ENCODE data around the gene PLOD1. TPM values are rescaled to one million over a fixed set of nuclear protein-coding genes. Genes with fewer than 3 reads are reported as not detected.

Gene PLOD1
- total RNA-seq, 2 donors from 2014 or later: 73.6 to 80.2 TPM

DNA sequence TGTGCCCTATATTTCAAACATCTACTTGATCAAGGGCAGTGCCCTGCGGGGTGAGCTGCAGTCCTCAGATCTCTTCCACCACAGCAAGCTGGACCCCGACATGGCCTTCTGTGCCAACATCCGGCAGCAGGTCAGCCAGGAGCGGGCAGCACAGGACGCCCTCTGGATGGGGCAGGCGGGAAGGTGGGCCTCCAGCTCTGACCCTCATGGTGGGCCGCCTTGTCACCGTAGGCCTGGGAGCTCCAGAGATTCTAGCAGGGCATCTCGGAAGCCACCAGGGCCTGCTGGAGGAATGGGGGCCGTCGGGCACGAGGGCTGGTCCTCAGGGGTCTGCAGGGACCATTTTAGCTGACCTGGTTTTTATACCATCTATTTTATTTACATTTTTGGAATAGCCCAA, 30.1 kb downstream of the PLOD1 start:
- no peak for DNase-seq (ENCODE audit: low spot score)
- no peaks in the 10 kb centered on the region for H3K9me3 ChIP-seq
- H3K27me3 ChIP-seq (replicated peaks; ENCODE audit: insufficient read depth): no peaks in the 10 kb centered on the region
- intact Hi-C loops (cut with DNase I): loop anchor here (5.0 kb wide), 1 partner anchor 122 kb away; no protein-coding TSS in a partner anchor
- no peak overlapping the region for H3K4me3 ChIP-seq
- no peak overlapping the region for H3K27ac ChIP-seq
- TF ChIP-seq POLR2AphosphoS5 (IDR thresholded peaks at IDR 0.05) (no peak), POLR2A (IDR thresholded peaks at IDR 0.05) (no peak)
- TF ChIP-seq, protein P1, sequence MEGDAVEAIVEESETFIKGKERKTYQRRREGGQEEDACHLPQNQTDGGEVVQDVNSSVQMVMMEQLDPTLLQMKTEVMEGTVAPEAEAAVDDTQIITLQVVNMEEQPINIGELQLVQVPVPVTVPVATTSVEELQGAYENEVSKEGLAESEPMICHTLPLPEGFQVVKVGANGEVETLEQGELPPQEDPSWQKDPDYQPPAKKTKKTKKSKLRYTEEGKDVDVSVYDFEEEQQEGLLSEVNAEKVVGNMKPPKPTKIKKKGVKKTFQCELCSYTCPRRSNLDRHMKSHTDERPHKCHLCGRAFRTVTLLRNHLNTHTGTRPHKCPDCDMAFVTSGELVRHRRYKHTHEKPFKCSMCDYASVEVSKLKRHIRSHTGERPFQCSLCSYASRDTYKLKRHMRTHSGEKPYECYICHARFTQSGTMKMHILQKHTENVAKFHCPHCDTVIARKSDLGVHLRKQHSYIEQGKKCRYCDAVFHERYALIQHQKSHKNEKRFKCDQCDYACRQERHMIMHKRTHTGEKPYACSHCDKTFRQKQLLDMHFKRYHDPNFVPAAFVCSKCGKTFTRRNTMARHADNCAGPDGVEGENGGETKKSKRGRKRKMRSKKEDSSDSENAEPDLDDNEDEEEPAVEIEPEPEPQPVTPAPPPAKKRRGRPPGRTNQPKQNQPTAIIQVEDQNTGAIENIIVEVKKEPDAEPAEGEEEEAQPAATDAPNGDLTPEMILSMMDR (IDR thresholded peaks at IDR 0.05): no peak
- H3K36me3 ChIP-seq: peaks cover 0 to 2% of the 10 kb centered on the region in 2 donors
- H3K4me1 ChIP-seq (replicated peaks): no peaks in the 10 kb centered on the region
- 91% methylated on average over 12 of the region's 12 CpGs for WGBS

DNA sequence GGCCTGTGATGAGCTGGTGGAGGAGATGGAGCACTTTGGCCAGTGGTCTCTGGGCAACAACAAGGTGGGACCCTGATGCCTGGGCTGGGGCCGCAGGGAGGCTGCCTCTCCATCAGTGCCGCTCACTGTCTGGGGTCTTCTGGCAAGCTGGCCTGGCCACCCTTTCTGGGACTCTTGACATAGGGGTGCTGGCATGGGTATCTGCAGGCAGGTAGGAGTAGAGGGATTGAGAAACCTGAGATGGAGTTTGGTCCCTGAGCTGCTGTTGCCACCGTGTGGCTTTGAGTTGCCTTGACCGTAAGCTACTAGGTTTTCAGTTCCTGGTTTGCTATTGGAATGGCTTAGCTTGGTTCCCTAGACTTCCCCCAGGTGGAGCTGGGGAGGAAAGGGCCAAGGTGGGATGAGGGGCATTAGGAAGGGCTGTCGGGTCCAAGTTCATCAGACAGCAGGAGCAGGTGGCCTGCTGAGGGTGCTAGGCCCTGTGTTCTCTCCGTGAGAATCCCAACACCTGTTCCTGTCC, 32.6 kb downstream of the PLOD1 start:
- 55% methylated on average over 6 of the region's 6 CpGs for WGBS
- Histone ChIP-seq H3K36me3 (peaks cover 0 to 2% of the 10 kb centered on the region in 2 donors), H3K4me1 (replicated peaks) (no peaks in the 10 kb centered on the region), H3K4me3 (no peak overlapping the region), H3K9me3 (no peaks in the 10 kb centered on the region), H3K27ac (no peak overlapping the region), H3K27me3 (replicated peaks; ENCODE audit: insufficient read depth) (no peaks in the 10 kb centered on the region)
- peak; percentile 40 for DNase-seq (ENCODE audit: low spot score)
- TF ChIP-seq POLR2A (IDR thresholded peaks at IDR 0.05): no peak
- TF ChIP-seq POLR2AphosphoS5 (IDR thresholded peaks at IDR 0.05): peak; percentile 6
- TF ChIP-seq, protein P1 (IDR thresholded peaks at IDR 0.05): peak in 2 of 4 experiments; percentile 52 to 74
- intact Hi-C loops (cut with DNase I): loop anchor here (5.0 kb wide), 1 partner anchor 125 kb away; no protein-coding TSS in a partner anchor

DNA sequence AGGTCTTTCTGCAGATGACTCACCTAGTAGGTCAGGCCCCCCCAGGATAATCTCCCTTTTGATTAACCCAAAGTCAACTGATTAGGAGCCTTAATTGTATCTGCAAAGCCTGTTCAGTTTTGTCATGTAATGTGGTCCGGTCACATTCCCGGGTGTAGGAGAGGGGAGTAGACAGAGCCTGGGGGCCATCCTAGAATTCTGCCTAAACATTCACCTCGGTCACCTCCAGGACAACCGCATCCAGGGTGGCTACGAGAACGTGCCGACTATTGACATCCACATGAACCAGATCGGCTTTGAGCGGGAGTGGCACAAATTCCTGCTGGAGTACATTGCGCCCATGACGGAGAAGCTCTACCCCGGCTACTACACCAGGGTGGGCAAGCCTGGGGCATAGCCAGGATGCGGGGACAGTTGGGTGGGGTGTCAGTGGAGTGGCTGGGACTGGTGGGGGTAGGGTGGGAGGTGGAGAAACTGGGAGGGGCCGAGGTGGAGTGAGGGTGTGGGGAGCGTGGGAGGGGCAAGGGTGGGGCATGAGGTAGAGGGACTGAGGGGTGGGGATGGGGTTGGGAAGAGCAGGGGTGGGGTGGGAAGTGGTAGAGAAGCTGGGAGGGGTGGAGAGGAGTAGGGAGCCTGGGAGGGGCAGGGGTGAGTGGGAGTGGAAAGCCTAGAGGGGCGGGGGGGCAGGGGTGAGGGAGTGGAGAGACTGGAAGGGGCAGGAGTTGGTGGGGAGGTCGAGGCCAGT, 36.1 kb downstream of the PLOD1 start:
- Histone ChIP-seq H3K27ac (no peak overlapping the region), H3K4me1 (replicated peaks) (no peaks in the 10 kb centered on the region), H3K27me3 (replicated peaks; ENCODE audit: insufficient read depth) (no peaks in the 10 kb centered on the region), H3K4me3 (no peak overlapping the region), H3K9me3 (no peaks in the 10 kb centered on the region), H3K36me3 (peaks cover 0 to 2% of the 10 kb centered on the region in 2 donors)
- no peak for DNase-seq (ENCODE audit: low spot score)
- intact Hi-C loops (cut with DNase I): no loop called here
- WGBS: 80% methylated on average over 16 of the region's 17 CpGs
- no peak for TF ChIP-seq POLR2AphosphoS5 (IDR thresholded peaks at IDR 0.05)
- TF ChIP-seq, protein P1 (IDR thresholded peaks at IDR 0.05): no peak
- TF ChIP-seq POLR2A (IDR thresholded peaks at IDR 0.05): no peak

DNA sequence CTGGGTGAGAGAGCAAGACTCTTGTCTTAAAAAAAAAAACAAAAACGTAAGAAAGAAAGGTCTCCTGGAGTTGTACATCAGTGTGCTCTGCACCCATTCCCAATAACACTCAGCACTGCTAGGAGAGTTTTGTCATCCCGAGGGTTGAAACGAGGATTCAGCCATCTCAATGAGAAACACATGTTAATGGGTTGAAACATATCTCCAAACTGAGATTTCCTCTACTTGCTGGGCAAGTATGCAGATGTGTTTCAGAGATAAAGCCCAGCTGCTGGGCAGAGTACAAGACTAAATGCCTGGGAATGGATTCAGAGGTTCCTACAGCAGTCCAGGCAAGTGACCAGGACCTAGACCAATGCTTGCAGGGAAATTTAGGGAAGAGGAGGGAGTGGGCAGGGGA, 43.1 kb downstream of the PLOD1 start:
- WGBS: 69% methylated on average over 3 of the region's 3 CpGs
- H3K9me3 ChIP-seq: no peaks in the 10 kb centered on the region
- no peaks in the 10 kb centered on the region for H3K27me3 ChIP-seq (replicated peaks; ENCODE audit: insufficient read depth)
- H3K27ac ChIP-seq: no peak overlapping the region
- H3K36me3 ChIP-seq: no peaks in the 10 kb centered on the region
- DNase-seq (ENCODE audit: low spot score): no peak
- TF ChIP-seq POLR2AphosphoS5 (IDR thresholded peaks at IDR 0.05) (no peak), POLR2A (IDR thresholded peaks at IDR 0.05) (no peak)
- TF ChIP-seq, protein P1 (IDR thresholded peaks at IDR 0.05): no peak
- intact Hi-C loops (cut with DNase I): loop anchor here (5.0 kb wide), 1 partner anchor 45 kb away; the partner anchor contains the start of gene PLOD1
- H3K4me3 ChIP-seq: no peak overlapping the region
- peaks cover 13% of the 10 kb centered on the region for H3K4me1 ChIP-seq (replicated peaks)
